ENCODE results near the gene FAAP20. TPM values are rescaled to one million over a fixed set of nuclear protein-coding genes. Genes with fewer than 3 reads are reported as not detected.
A peak's percentile ranks its signal among the peaks of the same experiment; 100 is the strongest.

The FAAP20 gene
- total RNA-seq, 1 experiment from 2014 or later: 133 TPM

DNA sequence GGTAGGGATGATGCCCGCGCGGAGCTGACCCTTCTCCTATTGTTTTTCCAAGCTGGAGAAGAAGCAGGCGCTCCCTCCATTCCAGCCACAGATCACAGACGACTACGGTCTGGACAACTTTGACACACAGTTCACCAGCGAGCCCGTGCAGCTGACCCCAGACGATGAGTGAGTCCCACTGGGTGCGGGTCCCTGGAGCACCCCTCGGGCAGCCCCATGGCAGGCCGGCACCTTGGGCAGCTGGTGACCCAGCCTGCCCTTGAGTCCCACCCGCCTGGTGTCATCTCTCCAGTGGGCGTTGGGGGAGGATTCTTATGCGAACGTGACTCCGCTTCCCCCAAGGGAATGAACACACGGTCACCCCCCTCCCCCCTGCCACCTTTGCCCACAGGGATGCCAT, 10.0 kb downstream of the FAAP20 start:
- H3K4me3 Mint-ChIP-seq: no peak overlapping the region
- H3K9me3 Mint-ChIP-seq: no peaks in the 10 kb centered on the region
- TF ChIP-seq NR3C1 (CRISPR knock-in tag; conservative IDR thresholded peaks at IDR 0.05; ENCODE audit: low read depth) (no peak), AFF4 (CRISPR knock-in tag; IDR thresholded peaks at IDR 0.05; ENCODE audit: borderline replicate concordance) (no peak)
- TF ChIP-seq, protein P1, sequence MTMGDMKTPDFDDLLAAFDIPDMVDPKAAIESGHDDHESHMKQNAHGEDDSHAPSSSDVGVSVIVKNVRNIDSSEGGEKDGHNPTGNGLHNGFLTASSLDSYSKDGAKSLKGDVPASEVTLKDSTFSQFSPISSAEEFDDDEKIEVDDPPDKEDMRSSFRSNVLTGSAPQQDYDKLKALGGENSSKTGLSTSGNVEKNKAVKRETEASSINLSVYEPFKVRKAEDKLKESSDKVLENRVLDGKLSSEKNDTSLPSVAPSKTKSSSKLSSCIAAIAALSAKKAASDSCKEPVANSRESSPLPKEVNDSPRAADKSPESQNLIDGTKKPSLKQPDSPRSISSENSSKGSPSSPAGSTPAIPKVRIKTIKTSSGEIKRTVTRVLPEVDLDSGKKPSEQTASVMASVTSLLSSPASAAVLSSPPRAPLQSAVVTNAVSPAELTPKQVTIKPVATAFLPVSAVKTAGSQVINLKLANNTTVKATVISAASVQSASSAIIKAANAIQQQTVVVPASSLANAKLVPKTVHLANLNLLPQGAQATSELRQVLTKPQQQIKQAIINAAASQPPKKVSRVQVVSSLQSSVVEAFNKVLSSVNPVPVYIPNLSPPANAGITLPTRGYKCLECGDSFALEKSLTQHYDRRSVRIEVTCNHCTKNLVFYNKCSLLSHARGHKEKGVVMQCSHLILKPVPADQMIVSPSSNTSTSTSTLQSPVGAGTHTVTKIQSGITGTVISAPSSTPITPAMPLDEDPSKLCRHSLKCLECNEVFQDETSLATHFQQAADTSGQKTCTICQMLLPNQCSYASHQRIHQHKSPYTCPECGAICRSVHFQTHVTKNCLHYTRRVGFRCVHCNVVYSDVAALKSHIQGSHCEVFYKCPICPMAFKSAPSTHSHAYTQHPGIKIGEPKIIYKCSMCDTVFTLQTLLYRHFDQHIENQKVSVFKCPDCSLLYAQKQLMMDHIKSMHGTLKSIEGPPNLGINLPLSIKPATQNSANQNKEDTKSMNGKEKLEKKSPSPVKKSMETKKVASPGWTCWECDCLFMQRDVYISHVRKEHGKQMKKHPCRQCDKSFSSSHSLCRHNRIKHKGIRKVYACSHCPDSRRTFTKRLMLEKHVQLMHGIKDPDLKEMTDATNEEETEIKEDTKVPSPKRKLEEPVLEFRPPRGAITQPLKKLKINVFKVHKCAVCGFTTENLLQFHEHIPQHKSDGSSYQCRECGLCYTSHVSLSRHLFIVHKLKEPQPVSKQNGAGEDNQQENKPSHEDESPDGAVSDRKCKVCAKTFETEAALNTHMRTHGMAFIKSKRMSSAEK (CRISPR knock-in tag; IDR thresholded peaks at IDR 0.05; ENCODE audit: borderline replicate concordance): no peak
- no peak for ATAC-seq
- ChIA-PET POLR2A (no interaction called here), CTCF (interaction anchor here (0.9 to 4.0 kb wide), 2 partner anchors 10 to 127 kb away, joined by 3 to 23 read pairs; no protein-coding TSS in a partner anchor)
- no peak overlapping the region for H3K27ac Mint-ChIP-seq
- H3K36me3 Mint-ChIP-seq: peaks cover 16% of the 10 kb centered on the region
- H3K4me1 Mint-ChIP-seq: peaks cover 4% of the 10 kb centered on the region
- DNase-seq (ENCODE audit: low spot score): no peak
- H3K27me3 Mint-ChIP-seq (ENCODE audit: low read depth): no peaks in the 10 kb centered on the region

GRCh38 chr1:2183937-2184334, 10.6 kb downstream of the FAAP20 start:
- ChIA-PET CTCF (interaction anchor here (0.9 to 4.0 kb wide), 2 partner anchors 9 to 128 kb away, joined by 3 to 23 read pairs; no protein-coding TSS in a partner anchor), POLR2A (no interaction called here)
- no peaks in the 10 kb centered on the region for H3K9me3 Mint-ChIP-seq
- no peaks in the 10 kb centered on the region for H3K27me3 Mint-ChIP-seq (ENCODE audit: low read depth)
- H3K27ac Mint-ChIP-seq: no peak overlapping the region
- DNase-seq (ENCODE audit: low spot score): no peak
- peaks cover 18% of the 10 kb centered on the region for H3K36me3 Mint-ChIP-seq
- TF ChIP-seq ZNF396 (CRISPR knock-in tag; IDR thresholded peaks at IDR 0.05; ENCODE audit: borderline replicate concordance) (no peak), ZNF416 (CRISPR knock-in tag; IDR thresholded peaks at IDR 0.05) (no peak)
- H3K4me1 Mint-ChIP-seq: no peaks in the 10 kb centered on the region
- H3K4me3 Mint-ChIP-seq: no peak overlapping the region
- ATAC-seq: no peak

DNA sequence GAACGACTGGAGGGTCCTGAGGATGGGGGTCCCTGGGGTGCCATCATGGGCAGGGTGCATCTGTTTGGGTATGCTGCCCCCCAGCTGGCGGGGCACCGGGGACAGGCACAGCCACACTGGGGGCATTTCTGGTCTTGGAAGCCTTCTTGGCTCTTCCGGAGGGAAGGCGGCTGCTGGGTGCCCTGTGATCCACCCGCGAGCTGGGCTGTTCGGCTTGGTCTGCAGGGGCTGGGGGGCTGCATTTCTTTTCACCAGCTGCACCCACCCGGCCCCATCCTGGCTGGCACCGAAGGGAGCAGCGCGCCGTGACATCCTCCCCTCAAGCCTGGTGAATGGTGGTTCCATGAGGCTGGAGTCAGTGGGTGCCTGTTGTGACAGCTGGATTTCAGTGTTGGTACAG, 12.2 kb downstream of the FAAP20 start:
- POLR2A ChIA-PET: interaction anchor here (0.6 kb wide), 1 partner anchor 459 kb away, joined by 7 read pairs; no protein-coding TSS in a partner anchor
- TF ChIP-seq, protein P2, sequence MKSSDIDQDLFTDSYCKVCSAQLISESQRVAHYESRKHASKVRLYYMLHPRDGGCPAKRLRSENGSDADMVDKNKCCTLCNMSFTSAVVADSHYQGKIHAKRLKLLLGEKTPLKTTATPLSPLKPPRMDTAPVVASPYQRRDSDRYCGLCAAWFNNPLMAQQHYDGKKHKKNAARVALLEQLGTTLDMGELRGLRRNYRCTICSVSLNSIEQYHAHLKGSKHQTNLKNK (CRISPR knock-in tag; IDR thresholded peaks at IDR 0.05): no peak
- TF ChIP-seq GTF2I (CRISPR knock-in tag; conservative IDR thresholded peaks at IDR 0.05) (no peak), ZBTB43 (CRISPR knock-in tag; IDR thresholded peaks at IDR 0.05) (no peak), MXD4 (CRISPR knock-in tag; IDR thresholded peaks at IDR 0.05; ENCODE audit: borderline replicate concordance) (no peak), FOXK1 (CRISPR knock-in tag; IDR thresholded peaks at IDR 0.05) (no peak), FOXP4 (CRISPR knock-in tag; IDR thresholded peaks at IDR 0.05) (no peak), TCF7 (CRISPR knock-in tag; IDR thresholded peaks at IDR 0.05; ENCODE audit: low read depth) (no peak), IRF1 (CRISPR knock-in tag; IDR thresholded peaks at IDR 0.05) (no peak), ZNF138 (CRISPR knock-in tag; conservative IDR thresholded peaks at IDR 0.05) (no peak), STAT6 (CRISPR knock-in tag; conservative IDR thresholded peaks at IDR 0.05; ENCODE audit: low read depth) (no peak), ESRRA (CRISPR knock-in tag; IDR thresholded peaks at IDR 0.05; ENCODE audit: borderline replicate concordance) (no peak)

More for the DNA sequence above, 12.2 kb downstream of the FAAP20 start:
- Mint-ChIP-seq H3K36me3 (peaks cover 23% of the 10 kb centered on the region), H3K27me3 (ENCODE audit: low read depth) (no peaks in the 10 kb centered on the region), H3K9me3 (no peaks in the 10 kb centered on the region), H3K4me3 (no peak overlapping the region), H3K27ac (peak overlapping the region; percentile 58; the same call in 1 of the 2 replicates), H3K4me1 (no peaks in the 10 kb centered on the region)
- CTCF ChIA-PET: interaction anchor here (4.0 kb wide), 1 partner anchor 8 kb away, joined by 23 read pairs; no protein-coding TSS in a partner anchor
- DNase-seq (ENCODE audit: low spot score): no peak
- ATAC-seq: no peak

Data from WTC11 (cell line).